Stimulated activated CD4-positive, alpha-beta T cell treated with anti-CD3 and anti-CD28 coated beads, Interleukin-15, amount 100 ng/mL, for 1 hour (primary cell): ENCODE measurements around the gene FCRL2.

Experiments used
- DNase-seq, 2 donors: peaks; one replicate each; pipeline ENCODE4 v3.0.0-alpha.2; 2020; ENCODE audit warnings: low read depth in 1 of 2, low spot score in 1 of 2

Gene FCRL2

GRCh38 chr1:157776971-157777391 is at the start of gene FCRL2:
FCRL2 (minus strand) TSS chr1:157777132; CDS start chr1:157777073, 59 bp downstream.
- DNase-seq = no peak

GRCh38 chr1:157820299-157820698 is 43.4 kb upstream of the FCRL2 start:
- DNase-seq = no peak

- DNase-seq = no peak
These were observed 43.0 kb upstream of the FCRL2 start, which contains the start of gene FCRL1 for GRCh38 chr1:157819896-157820295. FCRL1 (minus strand) TSS chr1:157820120; CDS start chr1:157820037, 83 bp downstream.

GRCh38 chr1:157819215-157819614 is 42.3 kb upstream of the FCRL2 start:
- no peak for DNase-seq

- DNase-seq = no peak
These were observed 36.3 kb upstream of the FCRL2 start for GRCh38 chr1:157813269-157813668.

- DNase-seq = no peak
These were observed 29.7 kb upstream of the FCRL2 start for GRCh38 chr1:157806431-157807149.

GRCh38 chr1:157803851-157804250 is 26.9 kb upstream of the FCRL2 start:
- no peak for DNase-seq

GRCh38 chr1:157799996-157800395 is 23.1 kb upstream of the FCRL2 start:
- no peak for DNase-seq

- DNase-seq = no peak
These were observed 21.3 kb upstream of the FCRL2 start for GRCh38 chr1:157798211-157798610.

GRCh38 chr1:157785248-157785647 is 8.3 kb upstream of the FCRL2 start:
- no peak for DNase-seq

GRCh38 chr1:157784801-157785200 is 7.9 kb upstream of the FCRL2 start:
- DNase-seq = no peak

- no peak for DNase-seq
These were observed 6.0 kb upstream of the FCRL2 start for GRCh38 chr1:157782931-157783330.

- DNase-seq = no peak
These were observed 4.1 kb upstream of the FCRL2 start for GRCh38 chr1:157781048-157781447.

- DNase-seq = no peak
These were observed 1.6 kb downstream of the FCRL2 start for GRCh38 chr1:157775101-157775870.

GRCh38 chr1:157774412-157774811 is 2.5 kb downstream of the FCRL2 start:
- DNase-seq = no peak

GRCh38 chr1:157773493-157774350 is 3.2 kb downstream of the FCRL2 start:
- DNase-seq = no peak

- DNase-seq = no peak
These were observed 5.1 kb downstream of the FCRL2 start for GRCh38 chr1:157771661-157772425.

GRCh38 chr1:157770442-157771043 is 6.4 kb downstream of the FCRL2 start:
- no peak for DNase-seq

GRCh38 chr1:157766792-157767191 is 10.1 kb downstream of the FCRL2 start:
- DNase-seq = no peak

GRCh38 chr1:157758018-157758417 is 18.9 kb downstream of the FCRL2 start:
- no peak for DNase-seq
